ENCODE measurements around the gene NFATC1.

GRCh38 chr18:79379931-79380815 lies 15.6 kb upstream of the NFATC1 start:
- TF ChIP-seq POLR2A (IDR thresholded peaks at IDR 0.05), result no peak
- TF ChIP-seq CTCF (IDR thresholded peaks at IDR 0.05), result no peak
